Astrocyte of the hippocampus (primary cell): ENCODE results near the gene ATP2B3.
"Not testable (repeated sequence)": the region's sequence is repeated elsewhere in the genome, so short reads cannot be mapped to it uniquely, and the experiment has no call there.

ENCODE experiments used
- DNase-seq: peaks from one replicate; pipeline ENCODE4 v3.0.0; 2011; ENCODE audit warnings: low read depth, low spot score

The ATP2B3 gene

DNA sequence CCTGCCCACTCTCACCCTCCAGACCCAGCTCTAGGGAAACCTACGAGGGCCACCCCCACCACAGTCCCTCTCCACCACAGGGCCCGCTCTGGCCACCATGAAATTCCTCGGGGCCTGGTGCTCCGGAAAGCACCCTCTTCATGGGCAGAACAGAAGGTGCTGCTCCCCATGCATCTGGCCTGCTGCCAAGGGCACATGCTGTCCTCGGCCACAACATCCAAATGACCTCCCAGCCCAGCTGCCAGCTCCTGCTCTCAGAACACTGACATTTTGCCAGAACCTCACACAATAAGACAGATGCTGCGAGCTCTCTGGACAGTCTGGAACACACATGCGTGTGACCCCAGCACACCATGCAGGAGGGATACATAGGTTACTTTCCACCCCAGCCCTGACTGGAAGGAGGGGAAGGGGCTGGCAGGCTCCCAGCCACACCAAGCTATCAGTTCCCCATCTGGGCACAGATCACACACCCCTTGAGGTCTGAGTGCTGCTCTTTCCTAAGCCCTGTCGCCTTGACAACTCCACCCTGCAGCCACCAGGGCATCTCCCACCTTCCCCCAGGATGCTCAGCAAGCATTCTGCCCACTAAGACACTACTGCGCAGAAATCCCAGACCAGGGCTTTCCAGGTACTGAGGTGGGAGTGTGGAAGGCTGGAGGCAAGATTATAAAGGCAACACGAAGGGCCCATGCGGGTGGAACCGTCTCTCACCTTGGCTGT is 75.7 kb downstream of the ATP2B3 start:
- DNase-seq, result no peak

DNA sequence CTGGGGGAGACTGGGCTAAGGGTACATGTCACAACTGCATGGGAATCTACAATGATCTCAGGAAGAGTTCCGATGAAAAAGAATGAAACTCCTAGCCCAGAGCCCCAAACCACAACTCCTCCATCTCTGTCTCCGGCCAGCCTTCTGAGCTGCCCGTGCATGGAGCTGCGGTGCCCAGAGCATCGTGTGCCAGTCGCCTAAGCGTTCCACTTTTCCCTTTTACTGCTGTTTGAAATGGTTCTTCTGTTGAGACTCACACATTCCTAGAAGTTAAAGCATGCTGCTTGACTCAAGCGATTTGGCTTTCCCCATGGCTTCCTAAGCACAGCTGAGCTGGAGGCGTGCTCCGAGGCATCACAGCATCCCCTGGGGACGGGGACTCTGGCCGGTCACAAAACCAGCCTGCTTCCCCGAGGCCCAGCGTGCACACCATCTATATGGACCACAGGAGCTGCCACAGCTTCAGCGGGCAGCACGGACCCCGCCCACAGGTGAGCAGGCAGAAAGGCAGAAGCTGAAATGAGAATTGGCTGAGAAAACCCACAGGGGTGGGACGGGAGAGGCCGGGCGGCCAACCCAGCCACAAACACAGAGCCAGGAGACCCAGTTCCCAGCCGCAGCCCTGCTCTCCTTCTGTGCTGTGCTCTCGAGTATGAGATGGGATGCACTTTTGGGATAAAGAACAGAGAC is 76.5 kb downstream of the ATP2B3 start:
- DNase-seq, result no peak

DNA sequence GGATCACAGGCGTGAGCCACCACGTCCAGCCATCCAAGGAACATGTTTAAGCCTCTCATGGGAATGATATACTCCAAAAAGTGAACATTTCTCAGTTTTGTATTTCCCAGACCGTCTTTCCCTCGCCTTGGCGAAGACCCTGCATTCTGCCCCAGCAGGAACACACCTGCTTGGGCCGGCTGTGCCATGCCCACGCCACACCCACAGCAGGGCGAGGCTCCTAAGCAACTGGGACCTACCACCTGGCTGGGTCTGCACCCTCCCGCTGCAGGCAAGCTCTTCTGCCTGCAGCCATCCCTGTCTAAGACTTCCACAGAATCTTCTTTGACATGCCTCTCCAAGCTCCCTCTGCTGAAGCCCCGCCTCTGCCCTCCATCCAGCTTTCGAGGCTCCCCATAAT is 77.9 kb downstream of the ATP2B3 start:
- DNase-seq, result no peak

GRCh38 chrX:153595859-153596857 is 78.7 kb downstream of the ATP2B3 start:
- DNase-seq, result no peak

DNA sequence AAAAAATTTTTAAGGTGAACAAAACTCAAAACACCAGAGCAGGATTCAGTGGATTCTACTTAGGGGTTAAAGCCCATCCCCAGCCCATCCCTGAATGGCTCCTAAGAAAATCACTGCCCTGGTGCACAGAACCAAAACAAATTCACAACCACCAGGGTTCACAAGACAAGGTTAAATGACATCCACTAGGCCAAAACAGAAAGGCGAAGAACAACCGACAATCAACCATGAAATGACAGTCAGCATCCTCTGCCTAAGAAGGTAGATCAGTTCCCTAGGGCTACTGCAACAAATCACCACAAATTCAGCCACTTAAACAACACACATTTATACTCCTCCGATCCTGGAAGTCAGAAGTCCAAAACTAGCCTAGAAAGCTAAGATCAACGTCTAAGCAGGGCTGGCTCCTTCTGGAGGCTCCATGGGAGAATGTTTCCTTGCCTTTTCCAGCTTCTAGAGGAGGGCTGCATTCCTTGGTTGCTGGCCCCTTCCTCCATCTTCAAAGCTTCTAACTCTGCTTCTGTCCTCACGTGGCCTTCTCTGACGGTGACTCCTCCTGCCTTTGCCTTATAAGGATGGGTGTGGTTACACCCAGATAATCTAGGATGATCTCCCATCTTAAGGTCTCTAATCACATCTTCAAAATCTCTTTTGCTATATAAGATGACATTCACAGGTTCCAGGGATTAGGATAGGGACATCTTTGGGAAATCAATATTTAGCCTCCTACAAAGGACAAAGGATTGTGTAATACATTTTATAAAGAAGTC is 79.7 kb downstream of the ATP2B3 start:
- no peak for DNase-seq

DNA sequence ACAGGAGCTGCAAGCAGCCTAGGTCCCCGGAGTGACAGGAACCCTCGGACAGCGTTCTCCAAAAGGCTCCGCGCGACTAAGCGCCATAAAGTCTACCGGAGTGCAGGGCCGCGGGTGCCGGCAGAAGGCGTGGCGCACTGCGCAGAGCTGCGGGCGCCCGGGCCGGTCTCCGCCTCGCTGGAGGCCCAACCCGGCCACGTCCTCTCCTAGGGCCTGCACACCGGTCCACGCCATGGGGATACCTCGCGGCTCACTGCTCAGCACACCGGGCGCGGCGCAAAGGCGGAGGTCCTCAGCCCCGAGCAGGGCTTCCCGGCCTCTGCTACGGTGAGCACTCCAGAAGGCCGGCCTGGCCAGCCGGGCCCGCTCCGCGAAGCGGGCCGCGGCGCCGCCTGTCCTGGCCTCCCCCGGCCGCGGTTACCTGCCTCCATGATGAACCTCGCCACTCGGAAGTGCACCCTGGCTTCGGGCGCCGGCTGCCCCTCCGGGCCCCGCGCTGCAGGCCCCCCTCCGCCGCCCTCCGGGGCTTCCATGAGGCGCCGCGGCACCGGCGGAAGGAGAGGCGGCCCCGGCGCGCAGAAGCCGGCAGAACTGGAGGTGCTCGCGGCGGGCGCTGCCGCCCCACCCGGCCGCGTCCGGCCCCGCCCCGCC is 81.2 kb downstream of the ATP2B3 start, which contains the start of gene CCNQ:
TSS of gene CCNQ (minus strand) at position 599 of the 651 bp plus-strand sequence. CDS start at position 533, 66 bp downstream.
- peak; percentile 56 for DNase-seq

- peak; percentile 96 for DNase-seq
Measured at GRCh38 chrX:153599192-153600031, 82.0 kb downstream of the ATP2B3 start.

DNA sequence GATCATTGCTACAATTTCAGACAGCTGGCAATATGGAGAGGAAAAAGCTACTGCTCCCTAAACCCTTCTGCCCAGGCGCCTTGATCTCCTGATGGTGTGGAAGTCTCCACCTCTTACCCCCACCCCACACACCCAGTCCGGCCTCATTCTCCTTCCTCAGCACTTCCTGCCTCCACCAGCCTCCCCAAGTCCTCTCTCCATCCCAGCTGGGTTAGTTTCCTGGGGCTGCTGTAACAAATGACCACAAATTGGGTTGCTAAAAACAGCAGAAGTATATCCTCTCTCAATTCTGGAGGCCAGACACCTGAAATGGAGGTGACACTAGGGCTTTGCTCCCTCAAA is 82.6 kb downstream of the ATP2B3 start:
- DNase-seq, result no peak

DNA sequence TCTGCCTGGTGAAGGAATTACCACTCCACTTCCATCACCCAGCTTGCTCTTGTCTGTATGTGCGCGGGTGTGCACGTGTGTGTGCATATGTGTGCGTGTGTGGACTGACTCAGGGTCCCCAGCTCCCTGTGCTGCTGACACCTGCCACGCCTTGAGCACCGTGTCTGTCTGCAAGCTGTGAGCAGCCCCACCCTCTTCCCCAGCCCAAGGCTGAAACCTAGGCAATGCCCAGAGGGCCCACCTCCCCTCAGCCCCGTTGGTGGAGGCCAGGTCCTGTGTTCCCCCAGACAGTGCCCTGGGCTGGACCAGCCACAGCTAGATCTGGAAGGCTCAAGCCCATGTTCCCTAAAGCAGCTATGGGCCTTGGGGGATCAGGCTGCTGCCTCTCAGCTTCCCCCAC is 83.5 kb downstream of the ATP2B3 start:
- no peak for DNase-seq

- no peak for DNase-seq
Measured at GRCh38 chrX:153601511-153602110, 84.2 kb downstream of the ATP2B3 start.

DNA sequence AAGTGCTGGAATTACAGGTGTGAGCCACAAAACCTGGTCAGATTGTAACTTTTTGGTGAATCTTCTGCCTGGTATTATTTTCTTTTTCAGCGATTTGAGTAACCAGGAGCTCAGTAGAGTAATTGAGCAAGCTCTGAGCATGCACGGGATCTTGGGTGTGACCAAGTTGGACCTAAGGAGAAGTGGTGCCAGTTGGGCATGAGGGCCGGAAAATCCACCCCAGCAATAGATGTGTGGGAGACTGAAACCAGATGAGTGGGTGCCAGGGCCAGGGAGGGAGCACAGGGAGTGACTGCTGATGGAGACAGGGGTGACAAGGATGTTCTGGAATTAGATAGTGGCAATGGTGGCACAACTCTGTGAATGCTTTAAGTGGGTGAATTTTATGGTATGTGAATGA is 85.2 kb downstream of the ATP2B3 start:
- no peak for DNase-seq

- no peak for DNase-seq
Measured at GRCh38 chrX:153603131-153603656, 85.8 kb downstream of the ATP2B3 start.

- DNase-seq, result not testable (repeated sequence)
Measured at GRCh38 chrX:153604666-153605380, 87.4 kb downstream of the ATP2B3 start.

GRCh38 chrX:153606503-153606902 is 89.1 kb downstream of the ATP2B3 start:
- no peak for DNase-seq

DNA sequence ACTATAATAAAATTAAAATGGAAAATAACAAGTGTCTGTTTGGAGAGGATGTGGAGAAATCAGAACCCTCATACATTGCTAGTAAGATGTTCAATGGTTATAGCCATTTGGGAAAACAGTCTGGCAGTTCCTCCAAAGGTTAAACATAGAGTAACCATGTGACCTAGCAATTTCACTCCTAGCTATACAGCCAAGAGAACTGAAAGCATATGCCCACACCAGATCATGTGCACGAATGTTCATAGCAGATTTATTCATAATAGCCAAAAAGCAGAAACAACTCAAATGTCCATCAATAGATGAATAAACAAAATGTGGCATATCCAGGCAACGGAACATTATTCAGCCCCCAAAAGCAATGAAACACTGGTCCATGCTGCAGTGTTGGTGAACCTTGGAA is 90.9 kb downstream of the ATP2B3 start:
- no peak for DNase-seq

DNA sequence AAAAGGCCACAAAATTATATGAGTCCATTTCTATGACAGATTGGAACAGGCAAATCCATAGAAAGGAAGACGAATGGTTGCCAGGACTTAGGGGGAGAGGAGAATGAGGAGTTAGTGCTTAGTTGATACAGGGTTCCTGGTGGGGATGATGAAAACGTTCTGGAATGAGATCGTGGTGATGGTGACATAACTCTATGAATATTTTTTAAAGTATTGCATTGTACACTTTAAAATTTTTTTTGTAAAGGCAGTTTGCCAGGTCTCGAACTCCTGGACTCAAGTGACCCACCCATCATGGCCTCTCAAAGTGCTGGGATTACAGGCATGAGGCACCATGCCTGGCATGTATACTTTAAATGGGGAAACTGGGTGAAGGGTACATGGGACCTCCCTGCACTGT is 91.4 kb downstream of the ATP2B3 start:
- no peak for DNase-seq

GRCh38 chrX:153609917-153610835 is 92.7 kb downstream of the ATP2B3 start:
- DNase-seq, result peak; percentile 87

DNA sequence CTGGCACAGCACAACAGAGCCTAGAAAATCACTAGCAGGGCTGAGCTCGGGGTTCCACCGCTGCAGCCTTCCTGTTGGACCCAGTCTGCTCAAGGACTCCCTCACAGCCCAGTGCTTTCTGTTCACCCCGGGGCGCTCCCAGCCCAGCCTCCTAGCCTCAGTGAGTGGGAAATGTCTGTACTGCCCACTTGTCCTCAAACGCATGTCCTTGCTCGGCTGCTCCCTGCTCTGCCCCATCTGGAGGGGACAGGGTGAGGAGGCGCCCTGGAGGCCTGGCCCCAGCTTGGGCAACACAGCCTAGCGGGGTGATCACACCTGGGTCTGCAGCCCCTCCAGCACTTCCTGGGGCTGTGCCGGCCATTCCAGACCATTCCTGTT is 93.4 kb downstream of the ATP2B3 start:
- DNase-seq, result no peak
